Tongue (tissue), 2 donors: ENCODE data around the gene SLIT2. TPM values are rescaled to one million over a fixed set of nuclear protein-coding genes. Genes with fewer than 3 reads are reported as not detected.

Source experiments
- DNase-seq: peaks from one replicate; pipeline ENCODE4 v3.0.0-alpha.2; 2015
- total RNA-seq: library from RNA; depleted of rRNA; stranded (reverse); fragments of >200 nt; gene quantifications from one replicate; pipeline ENCODE4 v1.2.3, GENCODE V29; 2014

The SLIT2 gene
- total RNA-seq, 1 donor from 2014 or later, result 16.3 TPM

DNA sequence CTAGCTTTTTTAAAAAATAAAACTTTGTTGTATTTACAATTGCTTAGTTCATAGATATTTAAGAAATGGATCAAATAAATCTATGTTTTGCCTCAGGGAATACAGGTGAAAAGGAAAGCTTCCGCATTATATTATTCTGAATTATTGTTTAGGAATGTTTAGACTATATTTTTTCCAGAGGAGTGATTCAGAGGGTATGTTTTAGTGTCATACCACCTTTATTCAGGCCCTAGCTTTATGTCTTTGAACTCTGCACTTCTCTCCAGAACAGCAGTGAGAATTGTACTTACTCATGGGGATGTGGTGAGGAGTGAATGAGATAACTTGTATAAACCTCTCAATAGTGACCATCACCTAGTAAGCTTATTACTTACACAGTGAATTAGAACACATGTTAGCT lies 14.0 kb downstream of the SLIT2 start:
- no peak for DNase-seq

DNA sequence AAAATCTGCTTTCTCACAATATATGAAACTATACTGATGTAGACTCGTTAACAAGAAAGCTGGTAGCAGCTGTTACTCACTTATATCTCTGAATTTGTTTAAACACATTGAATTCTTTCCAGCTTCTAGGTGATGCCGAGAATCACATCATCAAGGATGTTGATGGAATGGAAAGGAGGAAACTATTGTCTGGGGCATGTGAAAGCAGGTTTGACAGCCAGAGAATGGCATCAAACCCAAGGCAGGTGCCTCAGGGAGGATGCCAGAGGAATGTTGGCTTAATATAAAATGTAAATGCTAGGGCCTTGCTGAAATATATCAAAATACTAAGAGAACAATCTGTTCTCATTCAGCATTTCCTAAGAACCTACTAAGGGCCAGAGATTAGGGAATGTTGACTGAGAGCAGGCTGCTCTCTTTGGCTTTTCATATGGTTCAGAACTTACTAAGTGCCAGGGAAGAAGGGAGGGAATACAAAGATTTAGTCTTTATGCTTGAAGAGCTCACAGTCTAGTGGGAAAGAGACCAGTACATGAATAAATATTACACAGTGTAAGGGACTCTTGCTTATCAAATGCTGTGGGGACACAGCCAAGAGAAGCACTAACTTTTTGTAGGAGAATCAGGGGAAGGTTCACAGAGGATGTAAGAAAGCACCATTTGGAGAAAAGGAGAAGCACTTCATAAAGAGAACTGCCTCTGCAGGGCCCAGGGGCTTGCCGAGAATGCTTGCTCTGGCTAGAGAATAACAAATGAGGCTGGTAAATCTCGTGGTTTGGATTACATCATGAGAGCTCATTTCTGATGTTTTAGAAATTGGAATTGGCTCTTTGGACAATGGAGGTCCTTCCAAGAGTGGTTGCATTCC lies 14.7 kb downstream of the SLIT2 start:
- no peak for DNase-seq

DNA sequence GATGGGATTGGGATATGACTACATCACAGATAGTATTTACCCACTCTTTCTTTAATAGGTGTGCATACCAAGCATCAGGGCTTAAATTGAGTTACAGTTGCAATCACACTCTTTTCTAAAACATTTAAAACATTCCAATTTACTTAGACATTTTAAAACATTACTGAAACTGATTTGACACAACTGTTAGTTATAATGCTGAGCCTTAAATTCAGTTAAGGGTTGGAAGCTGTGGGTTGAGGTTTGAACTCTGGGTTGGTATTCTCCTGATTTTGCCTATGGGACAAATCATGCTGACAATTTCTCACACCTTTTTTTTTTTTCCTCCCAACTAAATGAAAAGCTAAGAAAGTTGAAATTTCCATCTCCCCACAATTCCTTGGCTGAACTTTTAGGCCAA lies 16.3 kb downstream of the SLIT2 start:
- DNase-seq, result no peak

DNA sequence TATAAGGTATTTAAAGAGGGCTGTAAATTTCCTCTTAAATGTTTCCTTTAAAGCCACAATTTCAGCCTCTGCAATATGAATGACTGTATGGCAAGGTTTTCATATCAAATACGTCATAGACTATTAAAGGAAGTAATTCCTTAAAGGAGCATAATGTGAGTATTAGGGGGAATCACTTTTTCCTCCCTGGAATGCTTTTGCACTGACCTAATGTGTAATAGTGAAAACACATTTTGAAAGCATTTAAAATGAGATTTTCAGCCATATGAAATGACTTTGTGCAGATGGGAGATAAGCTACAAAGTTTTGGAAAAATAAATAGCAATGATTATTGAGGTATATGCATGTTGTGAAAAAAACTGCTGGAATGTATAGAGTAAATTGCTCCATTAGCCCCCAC lies 17.6 kb downstream of the SLIT2 start:
- no peak for DNase-seq

DNA sequence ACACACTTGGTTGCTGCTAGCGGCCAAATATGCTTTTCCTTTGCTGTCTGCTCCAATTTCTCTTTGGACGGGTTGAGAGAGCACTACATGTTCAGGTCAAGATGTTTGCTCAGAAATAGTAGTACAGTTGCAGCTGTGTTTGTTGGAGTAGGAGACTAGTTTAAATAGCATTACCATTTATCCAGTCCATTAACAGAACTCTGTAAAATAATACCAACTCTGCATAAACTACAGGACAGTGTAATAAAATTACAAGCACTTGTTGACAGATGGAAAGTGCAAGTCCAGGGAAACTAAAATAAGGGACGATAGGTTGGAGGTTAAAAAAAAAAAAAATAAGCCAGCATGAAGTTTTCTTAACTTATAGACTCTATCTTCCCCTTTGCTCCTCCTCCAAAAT lies 20.2 kb downstream of the SLIT2 start:
- no peak for DNase-seq

DNA sequence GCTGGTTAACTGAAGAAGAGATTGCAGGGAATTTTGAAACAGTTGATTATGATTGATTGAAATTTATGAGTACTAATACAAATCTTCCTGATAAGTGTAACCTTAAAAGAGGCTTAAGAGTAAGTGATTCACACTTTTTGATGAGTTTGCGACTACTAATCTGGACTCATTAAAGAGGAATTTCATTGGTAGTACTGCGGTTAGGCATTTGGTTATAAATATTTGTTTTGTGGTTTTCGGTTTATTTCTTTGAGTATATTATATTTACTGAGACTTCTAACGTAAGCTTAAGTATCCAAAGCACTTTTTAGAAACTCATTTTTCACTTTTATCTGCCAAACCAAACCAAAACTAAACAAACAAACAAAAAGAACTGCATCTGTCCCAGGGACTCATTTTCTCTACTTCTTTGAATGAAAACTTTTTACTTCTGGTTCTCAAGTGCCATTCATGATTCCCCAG lies 20.7 kb downstream of the SLIT2 start:
- no peak for DNase-seq

DNA sequence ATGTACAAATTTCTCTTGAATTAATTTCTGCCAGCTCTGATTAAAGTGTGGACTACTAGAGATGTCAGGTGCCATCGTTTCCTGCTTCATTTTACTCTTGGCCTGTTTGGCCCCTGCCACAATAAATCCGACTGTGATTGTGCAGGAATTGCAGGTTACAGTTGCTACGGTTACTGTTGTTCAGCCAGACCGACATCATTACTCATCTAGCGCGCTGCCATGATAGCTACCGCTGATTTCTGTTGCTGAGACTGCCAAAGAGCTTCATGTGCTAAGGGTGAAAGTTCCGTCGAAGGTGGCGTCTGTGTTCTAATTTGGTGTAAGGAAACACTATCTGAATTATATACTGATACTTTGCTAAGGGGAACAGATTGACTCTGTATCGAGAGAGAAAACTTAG lies 22.1 kb downstream of the SLIT2 start:
- DNase-seq, result no peak

DNA sequence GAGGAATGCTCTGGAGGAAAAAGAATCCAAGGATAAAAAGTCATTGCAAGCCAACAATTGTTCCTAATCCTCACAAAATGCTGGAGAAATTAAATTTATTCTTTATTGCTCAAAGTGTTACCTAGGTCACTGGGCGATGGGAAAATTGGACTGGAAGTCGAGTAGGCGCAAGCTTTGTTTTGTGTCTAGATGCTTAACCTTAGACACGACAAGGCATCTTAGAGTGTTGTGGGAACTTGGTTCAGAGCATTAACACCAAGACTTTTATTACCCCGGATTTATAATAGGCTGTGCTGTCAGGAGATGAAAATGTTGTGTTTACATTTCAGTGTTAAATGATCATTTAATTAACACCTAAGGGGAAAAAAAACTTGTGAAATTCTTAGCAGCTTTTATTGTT lies 25.1 kb downstream of the SLIT2 start:
- no peak for DNase-seq

DNA sequence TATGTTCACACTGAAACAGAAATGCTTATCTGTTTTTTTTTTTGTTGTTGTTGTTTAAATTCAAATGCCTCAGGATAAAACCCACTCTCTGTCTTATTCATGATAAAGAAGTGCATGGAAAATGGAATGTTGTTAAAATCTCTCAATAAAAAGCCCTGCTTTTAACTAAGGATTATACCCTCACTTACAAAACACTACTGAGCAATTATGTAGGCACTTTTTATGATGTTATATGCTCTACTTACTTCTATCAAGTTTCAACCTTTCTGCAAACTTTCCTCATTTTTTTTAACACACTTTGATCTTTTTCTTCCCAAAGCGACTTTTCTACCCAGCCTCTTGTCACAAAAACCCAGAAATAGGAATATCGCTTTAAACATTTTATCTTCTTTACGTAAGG lies 26.5 kb downstream of the SLIT2 start:
- no peak for DNase-seq

DNA sequence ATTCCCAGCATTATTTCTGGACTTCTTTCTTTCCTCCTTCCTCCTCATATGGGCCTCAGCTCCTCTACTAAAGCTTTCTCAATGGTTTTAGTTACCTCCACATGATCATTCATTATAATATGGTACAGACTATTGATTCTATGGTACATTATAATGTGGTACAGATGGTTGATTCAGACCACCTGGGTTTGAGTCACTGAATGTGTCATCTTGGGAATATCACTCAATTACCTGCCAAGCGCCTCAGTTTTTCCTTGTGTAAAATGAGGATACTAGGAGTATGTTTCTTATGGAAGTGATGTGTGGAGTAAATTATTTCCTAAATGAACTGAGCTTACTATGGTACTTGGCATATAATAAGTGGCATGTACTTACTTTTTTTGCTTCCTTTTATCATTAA lies 27.7 kb downstream of the SLIT2 start:
- no peak for DNase-seq

DNA sequence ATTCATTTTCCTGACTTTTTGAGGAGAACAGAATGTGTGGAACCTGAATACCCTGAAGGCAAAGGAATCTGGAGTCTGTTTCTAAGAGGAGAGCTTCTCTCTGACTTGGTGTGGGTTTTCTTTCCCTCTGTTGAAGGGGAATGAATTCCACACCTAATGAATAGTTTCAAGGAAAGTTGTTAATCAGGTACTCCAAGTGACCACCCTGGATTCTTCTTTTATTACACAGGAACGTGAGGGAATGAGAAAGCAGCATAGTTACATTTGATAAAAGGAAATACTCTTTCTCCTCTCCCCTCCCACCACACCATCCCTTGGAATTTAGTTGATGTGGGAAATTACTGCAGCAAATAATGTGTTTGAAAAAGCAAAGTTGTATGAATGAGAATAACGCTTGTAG lies 29.7 kb downstream of the SLIT2 start:
- no peak for DNase-seq

DNA sequence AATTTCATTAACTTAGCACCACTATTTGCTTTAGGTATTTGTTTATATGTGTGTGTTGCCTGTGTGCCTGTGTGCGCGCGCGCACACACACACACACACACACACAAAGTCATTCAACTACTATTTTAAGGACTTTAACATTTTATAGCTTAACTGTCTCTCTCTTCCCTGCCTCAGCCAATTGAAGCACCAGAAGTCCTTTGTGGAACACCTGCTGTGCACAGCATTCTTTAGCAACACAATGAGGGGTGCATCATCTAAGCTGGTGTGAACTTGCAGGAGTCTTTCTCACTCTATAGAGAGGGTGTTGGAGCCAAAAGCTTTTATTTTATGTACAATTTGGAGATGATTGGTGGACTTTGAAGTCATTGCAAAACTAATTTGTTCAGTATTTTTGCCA lies 31.3 kb downstream of the SLIT2 start:
- no peak for DNase-seq

DNA sequence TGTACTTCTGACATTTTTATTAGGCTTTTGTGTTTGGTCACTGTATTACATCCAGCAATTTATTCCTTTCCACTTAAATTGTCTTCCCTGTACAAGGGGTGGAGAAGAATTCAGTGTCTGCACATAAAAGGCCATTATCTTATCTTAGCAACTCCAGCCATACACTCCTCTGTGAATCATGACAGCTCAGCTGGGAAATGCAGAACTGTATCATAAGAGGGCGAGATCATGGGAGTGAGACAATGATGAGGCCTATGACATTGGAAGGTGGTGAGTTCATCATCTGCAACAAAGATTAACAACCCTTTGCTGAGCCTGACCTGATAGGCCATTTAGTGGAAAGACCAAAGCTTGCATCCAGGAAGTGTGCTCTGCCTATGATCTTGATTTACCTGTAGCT lies 33.3 kb downstream of the SLIT2 start:
- no peak for DNase-seq

DNA sequence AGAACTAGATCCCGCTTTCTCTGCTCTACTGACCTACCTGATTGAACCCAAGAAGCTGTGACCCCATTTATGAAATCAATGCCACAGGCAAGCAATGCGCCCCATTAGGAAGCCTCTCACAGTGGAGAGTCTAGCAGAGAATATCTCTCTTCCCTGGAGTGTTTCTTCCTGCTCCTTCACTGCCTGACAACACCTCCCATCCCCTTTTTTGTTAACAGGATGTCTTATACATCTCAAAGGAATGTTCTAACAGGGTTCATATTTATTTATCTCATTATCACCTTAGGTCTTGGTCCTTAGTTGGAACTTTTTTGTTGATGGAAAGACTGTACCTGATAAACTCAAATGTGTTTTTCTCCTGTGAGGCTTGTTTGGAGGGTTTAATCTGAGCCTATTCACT lies 35.5 kb downstream of the SLIT2 start:
- no peak for DNase-seq

DNA sequence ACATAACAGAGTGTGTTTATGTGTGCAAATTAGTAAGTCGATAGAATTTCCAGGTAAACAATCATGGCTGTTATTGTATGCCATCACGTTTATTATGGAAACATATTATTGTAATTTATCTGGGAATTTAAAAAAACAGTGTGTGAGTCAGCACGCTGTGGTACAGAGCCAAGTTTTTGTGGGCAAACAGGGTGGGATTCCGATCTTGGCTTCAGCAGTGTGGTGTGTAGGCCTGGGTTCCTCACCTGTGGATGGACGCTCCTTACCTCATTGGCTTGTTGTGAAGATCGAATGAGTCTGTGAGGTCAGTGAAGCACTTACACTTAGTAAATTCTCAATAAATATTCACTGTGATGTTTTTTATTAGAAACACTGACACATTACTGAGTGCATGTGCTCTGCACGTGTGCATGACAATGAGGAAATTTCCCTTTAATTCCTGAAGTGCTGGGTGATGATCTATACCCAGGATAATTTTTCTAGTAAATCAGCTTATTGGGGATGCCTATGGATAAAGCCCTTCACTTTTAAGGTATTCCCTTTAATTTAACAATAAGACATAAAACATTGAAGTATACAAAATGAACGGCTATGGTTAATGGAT lies 36.4 kb downstream of the SLIT2 start:
- DNase-seq, result no peak

DNA sequence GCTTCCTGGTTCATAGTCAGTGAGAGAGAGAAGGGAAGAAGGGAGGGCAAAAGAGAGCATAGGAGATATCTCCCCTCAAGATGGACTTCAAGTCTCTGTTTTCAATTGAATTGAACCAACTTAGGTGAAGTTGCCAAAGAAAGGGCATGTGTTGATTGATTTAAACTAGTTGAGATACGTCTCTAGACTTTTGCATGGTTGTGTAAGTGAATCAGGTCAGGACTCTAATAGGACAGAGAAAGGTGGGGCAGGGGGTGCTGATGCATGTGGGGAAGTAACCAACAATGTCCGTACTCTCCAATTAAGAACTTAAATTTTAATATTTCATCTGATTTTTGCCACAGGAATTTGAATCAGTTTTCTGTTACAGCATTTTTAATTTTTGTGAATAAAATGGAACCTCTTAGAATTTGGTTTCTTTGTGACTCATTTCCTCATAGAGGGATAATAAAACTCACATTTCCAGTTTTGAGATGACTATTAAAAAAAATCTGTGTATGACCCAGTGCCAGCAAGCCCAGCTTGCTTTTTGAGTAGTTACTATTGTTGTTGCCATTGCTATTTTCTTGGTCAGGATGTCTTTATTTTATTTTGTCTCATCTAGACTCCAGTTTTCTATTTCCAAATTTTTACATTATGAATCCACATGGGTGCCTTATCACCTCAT lies 37.3 kb downstream of the SLIT2 start:
- DNase-seq, result no peak

DNA sequence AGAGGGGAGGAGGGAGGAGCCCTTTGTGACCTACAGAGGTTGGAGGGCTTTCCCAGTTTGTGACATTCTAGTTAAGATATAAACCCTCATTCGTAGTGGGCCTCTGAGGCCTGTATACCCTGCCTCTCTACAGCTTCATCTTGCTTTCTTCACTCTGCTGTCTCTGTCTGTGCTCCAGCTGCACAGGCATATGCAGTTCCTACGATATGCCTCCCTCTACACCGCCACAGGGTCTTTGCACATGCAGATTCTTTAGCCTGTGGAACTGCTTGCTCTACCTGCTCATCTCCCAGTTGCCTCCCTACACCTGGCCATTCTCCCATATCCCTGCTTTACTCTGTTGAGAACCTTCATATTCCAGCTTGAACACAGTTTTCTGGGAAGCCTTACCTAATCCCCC lies 38.1 kb downstream of the SLIT2 start:
- DNase-seq, result no peak

DNA sequence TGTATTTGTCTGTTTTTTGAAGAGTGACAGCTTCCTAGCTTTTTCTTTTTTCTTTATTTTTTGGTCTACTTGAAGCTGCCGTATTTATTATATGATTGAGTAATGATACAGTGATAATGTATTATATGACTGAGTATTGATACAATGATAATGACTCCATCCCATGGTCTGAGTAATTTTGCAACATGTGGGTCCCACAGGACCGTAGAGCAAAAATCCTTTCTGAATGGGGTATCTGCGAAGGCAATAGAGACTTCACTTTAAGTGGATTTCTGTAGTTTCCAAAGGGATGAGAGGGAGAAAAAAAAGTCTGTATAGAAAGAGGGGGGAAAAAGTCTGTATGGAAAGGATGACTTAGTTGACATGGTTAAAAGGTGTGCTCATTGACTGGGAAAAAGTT lies 41.0 kb downstream of the SLIT2 start:
- no peak for DNase-seq

DNA sequence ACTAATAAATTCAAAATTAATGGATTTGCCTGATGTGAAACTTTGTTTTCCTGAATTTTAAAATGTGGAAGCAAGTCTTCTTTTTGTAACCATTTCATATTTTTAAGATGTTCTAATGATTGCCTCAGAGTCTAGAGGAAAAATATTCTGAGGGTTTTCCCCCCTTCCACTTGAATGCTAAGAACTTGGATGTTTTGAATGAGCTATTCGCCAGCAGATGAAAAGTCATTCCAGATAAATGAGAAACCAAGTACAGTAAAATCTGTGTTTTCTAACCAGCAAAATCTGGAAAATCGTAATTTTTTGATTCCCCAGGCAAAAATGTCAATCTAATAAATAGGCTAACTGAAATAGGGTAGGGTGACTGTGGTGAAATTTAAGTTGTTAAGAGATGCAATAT lies 45.6 kb downstream of the SLIT2 start:
- no peak for DNase-seq

DNA sequence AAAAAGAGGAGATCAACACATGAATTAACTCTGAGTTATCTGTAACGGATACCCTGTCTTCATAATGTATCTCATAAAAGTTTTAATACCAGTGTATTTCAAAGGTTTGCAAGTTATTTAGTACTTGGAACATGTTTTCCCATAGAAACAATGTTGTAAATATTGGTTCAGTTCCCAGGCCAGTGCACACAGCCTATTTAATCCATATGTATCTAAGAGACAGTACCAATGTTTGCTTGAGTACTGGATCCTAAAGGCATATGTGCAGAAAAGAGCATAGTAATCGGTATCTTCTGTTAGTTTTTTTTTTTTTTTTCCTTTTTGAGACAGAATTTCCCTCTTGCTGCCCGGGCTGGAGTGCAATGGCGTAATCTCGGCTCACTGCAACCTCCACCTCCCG lies 46.1 kb downstream of the SLIT2 start:
- DNase-seq, result peak; percentile 42

DNA sequence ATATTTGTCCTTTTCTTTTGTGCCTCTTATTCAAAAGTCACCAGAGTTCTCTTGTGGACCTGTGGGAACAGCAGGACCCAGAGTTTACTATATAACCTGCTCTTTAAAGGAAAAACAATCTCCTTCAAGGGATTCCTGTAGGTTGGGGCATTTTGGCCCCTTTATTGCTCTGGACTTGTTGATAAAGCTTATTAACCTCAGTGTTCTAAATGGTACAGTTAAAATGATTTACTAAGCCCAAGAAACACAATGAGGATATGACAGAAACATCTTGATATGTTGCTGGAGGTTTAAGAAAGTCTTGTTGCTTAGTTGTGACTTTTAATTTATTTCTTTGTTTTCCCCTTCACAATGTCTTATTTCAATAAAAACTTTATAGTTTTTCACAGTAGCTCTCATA lies 46.8 kb downstream of the SLIT2 start:
- DNase-seq, result no peak

DNA sequence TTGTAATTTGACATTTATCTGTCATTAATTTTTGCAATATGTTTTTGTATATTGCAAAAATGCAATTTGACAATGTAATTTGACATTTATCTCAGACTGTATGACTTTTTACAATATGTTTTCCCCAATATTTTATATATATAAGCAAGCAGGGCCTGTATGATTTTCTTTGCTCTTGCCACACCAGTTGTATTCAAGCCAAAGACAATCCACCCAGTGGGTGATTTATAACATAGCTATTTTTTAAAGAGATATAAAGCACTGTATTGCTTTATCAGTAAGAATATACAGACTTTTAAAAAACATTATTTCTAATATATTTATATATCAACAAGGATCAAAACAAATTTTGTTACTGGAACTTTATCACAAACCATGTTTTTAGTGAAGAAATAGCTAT lies 47.3 kb downstream of the SLIT2 start:
- DNase-seq, result no peak

DNA sequence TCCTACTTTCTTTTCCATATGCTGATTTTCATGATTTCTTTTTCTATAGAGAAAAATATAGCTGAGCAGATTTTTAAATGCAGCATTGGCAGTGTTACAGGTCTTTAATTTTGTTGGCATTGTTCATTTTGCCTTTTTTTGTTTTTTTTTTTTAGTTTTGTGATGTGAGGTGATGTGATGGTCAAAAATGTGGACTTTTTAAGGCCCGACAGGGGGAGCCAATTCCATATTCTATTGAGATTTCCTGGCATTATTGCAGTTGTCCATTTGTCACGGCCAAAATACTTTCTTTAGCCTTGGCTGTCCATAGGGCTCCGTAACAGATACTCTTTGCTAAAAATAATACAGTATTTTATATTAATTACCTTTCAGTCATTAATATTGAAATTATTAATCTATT lies 47.8 kb downstream of the SLIT2 start:
- DNase-seq, result peak; percentile 50

DNA sequence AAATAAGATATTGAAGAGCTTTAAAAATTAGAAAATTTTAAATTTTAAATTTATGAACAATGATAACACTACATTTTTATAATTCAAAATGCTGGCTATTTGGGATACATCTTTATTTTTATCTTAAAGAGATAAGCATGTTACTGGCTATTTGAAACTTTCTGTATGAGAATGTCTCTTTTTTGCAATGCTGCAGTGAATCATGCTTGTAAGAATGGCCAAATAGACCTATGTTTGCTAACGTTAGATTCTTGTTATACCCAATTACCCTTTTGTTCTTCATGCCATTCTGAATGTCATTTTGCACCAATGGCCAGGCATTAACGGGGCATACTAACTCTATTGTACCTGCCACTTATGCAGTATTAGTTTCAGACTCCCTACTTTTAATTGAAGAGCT lies 49.5 kb downstream of the SLIT2 start:
- no peak for DNase-seq
